ENCODE results near the gene ANKH.
"Not testable (repeated sequence)": the region's sequence is repeated elsewhere in the genome, so short reads cannot be mapped to it uniquely, and the experiment has no call there.

The ANKH gene

DNA sequence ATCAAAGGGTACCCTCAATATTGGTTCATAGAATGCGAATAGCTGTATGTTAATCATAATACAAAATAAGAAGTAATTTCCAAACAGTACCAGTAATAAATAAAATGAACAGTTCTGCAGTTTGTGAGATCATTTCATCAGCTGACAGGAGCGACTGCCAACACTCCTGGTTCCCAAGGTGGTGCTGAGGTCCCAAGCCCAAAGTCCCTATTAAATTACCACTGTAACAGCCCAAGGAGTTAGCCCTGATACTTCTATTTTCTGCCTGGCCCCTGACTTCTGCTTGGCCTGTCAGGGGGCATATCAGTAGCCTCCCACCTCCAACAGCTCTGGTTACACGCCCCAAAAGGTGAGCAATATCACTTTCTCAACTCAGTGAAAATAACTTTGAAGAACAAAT lies 47.1 kb downstream of the ANKH start:
- no peak for DNase-seq

GRCh38 chr5:14821100-14821845 lies 50.3 kb downstream of the ANKH start:
- DNase-seq = no peak

GRCh38 chr5:14818931-14819790 lies 52.4 kb downstream of the ANKH start:
- no peak for DNase-seq

DNA sequence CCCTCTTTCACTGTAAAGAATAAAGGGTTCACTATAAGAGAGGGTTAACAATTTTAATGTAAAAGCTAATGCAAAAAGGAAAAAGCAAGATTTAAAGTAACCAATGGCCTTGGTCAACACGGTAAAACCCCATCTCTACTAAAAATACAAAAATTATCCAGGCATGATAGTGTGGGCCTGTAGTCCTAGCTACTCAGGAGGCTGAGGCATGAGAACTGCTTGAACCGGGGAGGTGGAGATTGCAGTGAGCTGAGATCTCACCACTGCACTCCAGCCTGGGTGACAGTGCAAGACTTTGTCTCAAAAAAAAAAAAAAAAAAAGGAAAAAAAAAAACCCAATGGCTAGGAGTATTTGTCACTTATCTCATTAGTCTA lies 53.8 kb downstream of the ANKH start:
- not testable (repeated sequence) for DNase-seq

GRCh38 chr5:14816999-14817761 lies 54.4 kb downstream of the ANKH start:
- DNase-seq = no peak

GRCh38 chr5:14816374-14816998 lies 55.1 kb downstream of the ANKH start:
- no peak for DNase-seq

- DNase-seq = no peak
Observed at GRCh38 chr5:14813747-14814146, 57.8 kb downstream of the ANKH start.

DNA sequence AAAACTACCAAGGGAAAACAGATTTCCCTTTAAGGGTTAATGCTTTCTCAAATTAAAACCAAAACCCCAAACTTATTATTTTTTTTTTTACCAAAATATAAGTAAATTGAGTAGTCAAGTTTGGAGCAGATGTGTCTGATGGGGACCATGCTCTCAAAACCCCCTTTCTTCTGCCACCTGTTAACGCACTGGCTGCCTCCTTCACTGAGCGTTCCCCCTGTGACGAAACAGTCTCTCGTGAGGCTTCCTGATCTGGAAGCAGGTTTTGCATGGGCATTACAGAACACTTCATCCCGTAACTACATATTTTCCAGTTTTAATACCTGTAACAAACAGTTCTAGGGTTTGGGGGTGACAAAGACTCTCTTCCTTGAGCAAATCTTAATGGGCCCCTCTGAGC lies 59.4 kb downstream of the ANKH start:
- no peak for DNase-seq

- DNase-seq = no peak
Observed at GRCh38 chr5:14810928-14811572, 60.5 kb downstream of the ANKH start.

DNA sequence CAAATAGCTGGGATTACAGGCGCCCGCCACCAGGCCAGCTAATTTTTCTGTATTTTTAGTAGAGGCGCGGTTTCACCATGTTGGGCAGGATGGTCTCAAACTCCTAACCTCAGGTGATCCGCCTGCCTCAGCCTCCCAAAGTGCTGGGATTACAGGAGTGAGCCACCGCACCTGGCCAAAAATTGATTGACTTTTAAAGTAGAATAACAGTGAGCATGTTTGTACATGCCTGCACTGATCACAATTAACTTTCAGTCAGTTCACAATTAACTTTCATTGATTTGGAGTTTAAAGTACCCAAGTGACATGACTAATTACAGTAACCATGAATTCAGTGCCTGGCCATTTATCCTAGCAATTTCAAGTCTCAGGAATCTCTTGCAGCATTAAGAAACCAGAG lies 61.3 kb downstream of the ANKH start:
- no peak for DNase-seq

GRCh38 chr5:14809369-14810155 lies 62.0 kb downstream of the ANKH start:
- peak; percentile 66 for DNase-seq

DNA sequence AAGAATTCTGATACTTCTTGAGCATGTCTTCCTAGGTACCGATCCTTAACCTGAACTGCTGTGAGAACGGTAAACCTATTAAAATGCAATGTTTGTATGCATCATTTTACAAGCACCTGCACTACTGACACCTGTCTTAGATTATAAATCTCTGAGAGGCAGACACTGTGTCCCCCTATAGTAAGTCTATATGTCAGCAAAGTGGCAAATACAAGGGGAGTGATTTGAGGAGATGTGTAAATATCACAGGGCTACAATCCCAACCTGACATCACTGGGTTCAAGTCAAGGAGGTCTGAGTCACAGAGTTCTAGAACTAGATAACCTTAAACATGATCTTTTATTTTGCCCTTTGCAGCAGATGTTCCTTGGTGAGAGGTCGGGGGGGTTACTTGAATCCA lies 64.1 kb downstream of the ANKH start:
- DNase-seq = no peak

DNA sequence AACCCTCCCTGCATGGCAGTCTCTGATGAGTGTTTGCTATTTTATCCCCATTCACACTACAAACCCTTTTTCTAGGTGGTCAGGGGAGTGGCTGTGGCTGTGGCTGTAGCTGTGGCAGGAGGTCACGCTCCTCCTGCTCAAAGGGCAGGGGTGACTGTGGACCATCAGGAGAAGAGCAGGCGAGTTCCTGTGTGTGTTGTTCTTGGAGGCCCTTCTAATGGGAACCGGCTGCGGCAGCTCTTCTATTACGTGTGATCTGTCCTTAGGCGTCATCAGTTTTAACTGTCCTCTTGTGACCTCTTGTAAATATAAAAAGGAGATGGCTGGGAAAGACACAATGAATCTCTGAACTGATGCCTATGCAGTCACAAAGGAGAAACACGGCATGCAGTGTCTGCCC lies 65.1 kb downstream of the ANKH start:
- DNase-seq = no peak

DNA sequence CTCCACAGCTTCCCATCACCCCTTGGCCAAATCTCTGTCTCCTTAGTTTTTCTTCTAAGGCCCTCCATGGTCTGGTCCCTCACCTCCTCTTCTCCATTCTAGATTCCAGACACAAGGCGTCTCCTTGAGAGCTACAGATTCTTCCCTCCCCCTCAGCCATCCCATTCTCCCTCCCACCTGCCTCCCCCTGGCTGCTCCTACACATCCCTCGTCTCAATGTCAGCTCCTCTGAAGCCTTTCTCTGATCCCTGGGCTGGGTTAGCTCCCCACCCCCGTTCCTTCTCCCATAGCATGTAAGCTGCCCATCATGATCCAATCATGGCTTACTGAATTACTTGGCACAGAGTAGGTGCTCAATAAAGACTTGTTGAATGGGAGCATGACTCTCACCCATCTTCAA lies 69.0 kb downstream of the ANKH start:
- no peak for DNase-seq

DNA sequence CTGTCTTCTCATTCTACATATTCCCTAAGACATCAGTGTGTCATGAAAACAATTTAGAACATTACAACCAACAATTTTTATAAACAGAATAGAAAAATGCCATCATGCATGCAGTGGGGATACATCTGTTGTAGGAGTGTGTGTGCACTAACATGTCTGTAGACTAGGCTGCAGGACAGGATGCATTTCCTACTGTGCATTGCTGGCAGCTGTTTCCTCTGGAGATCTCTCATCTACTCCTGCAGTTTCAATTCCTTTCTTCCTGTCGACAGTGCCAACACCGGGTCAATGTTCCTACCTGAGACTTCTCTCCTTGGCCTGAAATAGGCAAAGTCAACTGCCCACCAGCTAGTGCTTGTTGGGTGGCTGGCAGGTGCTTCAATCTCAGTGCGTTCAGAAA lies 69.8 kb downstream of the ANKH start:
- no peak for DNase-seq

GRCh38 chr5:14797385-14797784 lies 74.2 kb downstream of the ANKH start:
- DNase-seq = not testable (repeated sequence)

GRCh38 chr5:14794583-14795230 lies 76.9 kb downstream of the ANKH start:
- no peak for DNase-seq

- no peak for DNase-seq
Observed at GRCh38 chr5:14793851-14794250, 77.7 kb downstream of the ANKH start.

DNA sequence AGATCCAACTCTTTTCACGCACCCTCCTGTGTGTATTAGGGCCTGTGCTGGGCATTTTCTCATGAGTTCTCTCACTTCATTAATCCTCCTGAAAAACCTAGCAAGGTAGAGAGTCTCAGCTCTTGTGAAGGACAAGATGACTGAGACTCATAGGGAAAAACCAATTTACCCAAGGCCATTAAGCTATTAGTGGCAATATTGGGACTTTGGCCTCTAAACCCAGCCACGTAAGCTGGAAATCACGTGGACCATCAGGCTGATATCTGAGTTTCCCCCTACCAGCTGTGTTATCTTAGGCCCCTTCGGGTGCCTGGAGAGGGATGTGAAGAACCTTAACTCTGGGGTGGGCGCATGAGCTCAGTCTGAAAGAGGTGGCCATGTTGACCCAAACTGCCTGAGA lies 80.7 kb downstream of the ANKH start:
- no peak for DNase-seq

DNA sequence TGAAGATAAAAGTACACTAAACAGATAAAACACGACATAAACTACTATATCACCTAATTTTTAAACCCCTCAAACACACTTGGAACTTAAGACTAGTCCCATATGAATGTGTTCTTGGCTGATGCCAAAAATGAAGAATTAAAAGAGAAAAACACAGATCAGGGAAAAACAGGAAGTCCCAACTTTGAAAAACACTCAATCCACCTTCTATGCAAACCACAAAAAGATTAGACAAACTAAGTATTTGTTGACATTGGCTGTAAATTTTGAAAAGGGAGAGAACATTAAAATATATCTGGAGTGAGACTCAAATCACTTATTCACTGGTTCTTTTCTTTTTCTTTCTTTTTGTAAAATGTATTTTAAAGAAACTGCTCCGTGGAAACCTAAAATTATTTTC lies 81.4 kb downstream of the ANKH start:
- no peak for DNase-seq

All from activated T-cell treated with anti-CD3 and anti-CD28 coated beads, Interleukin-2, amount 50 U/mL, for 1 hour (primary cell).